ENCODE results near the gene GJB2. TPM values are rescaled to one million over a fixed set of nuclear protein-coding genes. Genes with fewer than 3 reads are reported as not detected.

The GJB2 gene
- polyA plus RNA-seq, 1 experiment = 3.0 TPM

GRCh38 chr13:20161275-20161950 is 31.3 kb downstream of the GJB2 start:
- ChIA-PET POLR2A (no interaction called here), CTCF (interaction anchor here (0.9 to 3.3 kb wide), 2 partner anchors 35 to 176 kb away, joined by 3 to 32 read pairs; no protein-coding TSS in a partner anchor)
- H3K9me3 ChIP-seq (ENCODE audit: control insufficient read depth, insufficient read depth, low read length) = no peaks in the 10 kb centered on the region
- TF ChIP-seq CTCF (IDR thresholded peaks at IDR 0.05; ENCODE audit: low read depth, low read length) = no peak
- peak overlapping the region; percentile 71 for H3K4me3 ChIP-seq (ENCODE audit: low read depth, low read length)
- H3K27me3 ChIP-seq (ENCODE audit: control insufficient read depth, insufficient read depth, low read length) = peaks cover 6% of the 10 kb centered on the region
- no peak for DNase-seq (ENCODE audit: low read depth, low spot score)
- no peak overlapping the region for H3K27ac ChIP-seq (ENCODE audit: low read depth, low read length)

GRCh38 chr13:20160306-20161274 is 32.1 kb downstream of the GJB2 start, which contains the start of gene GJA3:
Gene GJA3 (minus strand): TSS chr13:20161052. CDS start chr13:20143288, 17,764 bp downstream.
- no peak for DNase-seq (ENCODE audit: low read depth, low spot score)
- Histone ChIP-seq H3K27me3 (ENCODE audit: control insufficient read depth, insufficient read depth, low read length) (peaks cover 9% of the 10 kb centered on the region), H3K27ac (ENCODE audit: low read depth, low read length) (no peak within 1 kb of the TSS), H3K4me3 (ENCODE audit: low read depth, low read length) (peak within 1 kb of the TSS; percentile 71), H3K9me3 (ENCODE audit: control insufficient read depth, insufficient read depth, low read length) (no peaks in the 10 kb centered on the region)
- no peak for TF ChIP-seq CTCF (IDR thresholded peaks at IDR 0.05; ENCODE audit: low read depth, low read length)
- CTCF ChIA-PET = interaction anchor here (0.6 to 1.9 kb wide), 5 partner anchors 17 to 175 kb away, joined by 3 to 8 read pairs (median 5); no protein-coding TSS in a partner anchor
- POLR2A ChIA-PET = interaction anchor here (0.7 kb wide), 1 partner anchor 35 kb away, joined by 3 read pairs; no protein-coding TSS in a partner anchor

- H3K27ac ChIP-seq (ENCODE audit: low read depth, low read length) = no peak overlapping the region
- no peak for TF ChIP-seq CTCF (IDR thresholded peaks at IDR 0.05; ENCODE audit: low read depth, low read length)
- peak overlapping the region; percentile 71 for H3K4me3 ChIP-seq (ENCODE audit: low read depth, low read length)
- no peak for DNase-seq (ENCODE audit: low read depth, low spot score)
- CTCF ChIA-PET = interaction anchor here (0.6 to 1.9 kb wide), 5 partner anchors 16 to 175 kb away, joined by 3 to 8 read pairs (median 5); no protein-coding TSS in a partner anchor
- POLR2A ChIA-PET = interaction anchor here (0.7 kb wide), 1 partner anchor 34 kb away, joined by 3 read pairs; no protein-coding TSS in a partner anchor
- peaks cover 9% of the 10 kb centered on the region for H3K27me3 ChIP-seq (ENCODE audit: control insufficient read depth, insufficient read depth, low read length)
- no peaks in the 10 kb centered on the region for H3K9me3 ChIP-seq (ENCODE audit: control insufficient read depth, insufficient read depth, low read length)
Measured at GRCh38 chr13:20159646-20160305, 33.0 kb downstream of the GJB2 start.

- no peak for TF ChIP-seq CTCF (IDR thresholded peaks at IDR 0.05; ENCODE audit: low read depth, low read length)
- CTCF ChIA-PET = interaction anchor here (0.8 to 1.0 kb wide), 2 partner anchors 40 to 230 kb away, joined by 3 to 5 read pairs; no protein-coding TSS in a partner anchor
- POLR2A ChIA-PET = no interaction called here
- DNase-seq (ENCODE audit: low read depth, low spot score) = no peak
- H3K27ac ChIP-seq (ENCODE audit: low read depth, low read length) = no peak overlapping the region
- H3K9me3 ChIP-seq (ENCODE audit: control insufficient read depth, insufficient read depth, low read length) = no peaks in the 10 kb centered on the region
- H3K27me3 ChIP-seq (ENCODE audit: control insufficient read depth, insufficient read depth, low read length) = peaks cover 9% of the 10 kb centered on the region
- H3K4me3 ChIP-seq (ENCODE audit: low read depth, low read length) = no peak overlapping the region
Measured at GRCh38 chr13:20157151-20157796, 35.5 kb downstream of the GJB2 start.
